Stimulated activated CD4-positive, alpha-beta T cell treated with anti-CD3 and anti-CD28 coated beads, Interleukin-2, amount 100 ng/mL, for 48 hours (primary cell): ENCODE measurements around the gene RTN4IP1.
"Not testable (repeated sequence)": the region's sequence is repeated elsewhere in the genome, so short reads cannot be mapped to it uniquely, and the experiment has no call there.

Experiments
- DNase-seq, 2 donors: peaks; one replicate each; pipeline ENCODE4 v3.0.0-alpha.2; 2020

The RTN4IP1 gene

DNA sequence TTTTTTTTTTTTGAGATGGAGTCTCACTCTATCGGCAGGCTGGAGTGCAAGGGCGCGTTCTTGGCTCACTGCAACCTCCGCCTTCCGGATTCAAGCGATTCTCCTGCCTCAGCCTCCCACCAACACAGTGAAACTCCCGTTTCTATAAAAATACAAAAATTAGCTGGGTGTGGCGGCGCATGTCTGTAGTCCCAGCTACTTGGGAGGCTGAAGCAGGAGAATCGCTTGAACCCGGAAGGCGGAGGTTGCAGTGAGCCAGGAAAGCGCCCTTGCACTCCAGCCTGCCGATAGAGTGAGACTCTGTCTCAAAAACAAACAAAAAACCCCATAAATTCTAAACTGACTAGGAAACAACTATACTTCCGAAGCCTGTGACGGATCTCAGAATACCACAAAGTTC, 1.5 kb downstream of the RTN4IP1 start:
- DNase-seq = not testable (repeated sequence)

- DNase-seq = no peak
Measured at GRCh38 chr6:106626485-106626884, 2.8 kb downstream of the RTN4IP1 start.

- DNase-seq = no peak
Measured at GRCh38 chr6:106623039-106623438, 6.3 kb downstream of the RTN4IP1 start.

- DNase-seq = no peak
Measured at GRCh38 chr6:106622412-106622811, 6.9 kb downstream of the RTN4IP1 start.

- DNase-seq = no peak
Measured at GRCh38 chr6:106620931-106621672, 8.2 kb downstream of the RTN4IP1 start.

DNA sequence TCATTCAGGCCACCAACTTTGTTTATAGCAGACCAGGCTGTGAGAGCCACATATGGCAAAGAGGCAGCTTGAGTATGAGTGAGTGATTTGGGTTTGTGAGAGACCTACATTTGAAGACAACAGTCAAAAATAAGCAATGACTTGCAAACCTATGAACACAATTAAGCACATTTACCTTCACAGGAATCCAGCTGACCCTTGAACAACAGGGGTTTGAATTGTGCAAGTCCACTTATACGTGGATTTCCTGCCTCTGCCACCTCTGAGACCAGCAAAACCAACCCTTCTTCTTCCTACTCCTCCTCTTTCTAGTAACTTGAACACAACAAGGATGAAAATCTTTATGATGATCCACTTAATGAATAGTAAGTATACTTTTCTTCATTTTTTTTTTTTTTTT, 10.1 kb downstream of the RTN4IP1 start:
- DNase-seq = no peak

DNA sequence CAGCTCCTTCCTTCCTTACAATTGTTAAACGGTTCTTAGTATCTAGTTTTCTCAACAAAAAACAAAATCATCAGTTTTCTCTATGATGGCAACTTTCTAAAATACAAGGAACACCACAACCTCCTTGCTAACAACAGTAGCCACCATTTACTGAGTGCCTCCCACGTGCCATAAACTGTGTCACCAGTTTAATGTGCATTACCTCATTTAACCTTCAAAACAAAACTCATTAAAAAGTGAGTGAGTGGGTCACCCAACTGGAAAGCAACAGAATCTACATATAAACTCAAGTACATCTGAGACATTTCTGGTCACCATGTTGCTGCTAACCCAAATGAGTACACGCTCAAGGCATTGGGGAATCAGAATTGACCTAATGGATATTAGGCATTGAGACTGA, 11.0 kb downstream of the RTN4IP1 start:
- DNase-seq = no peak

DNA sequence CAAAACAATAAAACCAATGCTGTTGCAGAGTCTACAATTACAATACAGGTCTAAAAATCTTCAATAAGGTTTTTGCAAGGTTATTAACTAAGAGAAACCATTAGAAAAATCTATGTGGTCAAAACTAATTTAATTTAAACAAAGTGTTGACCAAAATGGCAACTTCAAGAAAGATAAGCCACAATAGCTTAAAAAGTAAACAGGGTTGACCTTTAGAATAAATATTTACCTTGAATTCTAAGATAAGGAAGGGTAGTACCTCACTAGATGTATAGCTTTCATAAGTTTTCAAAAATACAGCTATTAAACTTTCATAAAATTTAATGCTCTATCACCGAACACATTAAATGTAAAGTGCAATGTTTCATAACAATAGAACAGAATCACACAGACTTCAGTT, 11.4 kb downstream of the RTN4IP1 start:
- no peak for DNase-seq

- DNase-seq = no peak
Measured at GRCh38 chr6:106617302-106617701, 12.0 kb downstream of the RTN4IP1 start.

DNA sequence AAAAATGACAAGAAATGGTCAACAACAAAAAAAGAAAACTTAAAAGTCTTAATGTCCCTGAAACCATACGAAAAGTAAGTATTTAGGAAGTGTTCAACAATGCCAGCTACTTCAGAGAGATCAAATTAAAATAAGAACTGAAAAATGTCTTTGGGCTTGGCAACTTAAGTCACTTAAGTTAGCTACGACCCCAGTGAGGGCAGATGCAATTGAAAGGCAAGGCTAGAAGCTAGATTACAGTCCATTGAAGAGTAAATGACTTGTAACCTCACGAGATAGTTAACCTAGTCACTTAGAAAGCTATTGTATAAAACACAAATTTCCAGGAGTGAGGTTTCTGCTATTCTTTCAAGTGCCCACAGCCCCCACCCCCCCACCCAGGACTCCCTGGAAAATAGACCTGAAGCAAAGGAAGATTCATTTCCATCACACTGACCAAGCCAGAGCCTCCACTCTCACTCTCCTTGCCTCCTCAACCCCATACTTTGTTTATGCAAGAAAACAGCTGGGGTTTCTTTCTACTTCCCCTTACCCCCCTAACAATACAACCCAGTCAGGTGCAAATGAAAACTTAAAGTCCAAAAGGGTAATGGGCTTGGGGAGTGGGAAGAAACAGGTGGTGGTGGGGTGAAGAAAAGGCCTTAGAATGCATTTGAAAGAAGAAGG, 14.6 kb downstream of the RTN4IP1 start:
- no peak for DNase-seq

GRCh38 chr6:106614166-106614565, 15.1 kb downstream of the RTN4IP1 start:
- no peak for DNase-seq

DNA sequence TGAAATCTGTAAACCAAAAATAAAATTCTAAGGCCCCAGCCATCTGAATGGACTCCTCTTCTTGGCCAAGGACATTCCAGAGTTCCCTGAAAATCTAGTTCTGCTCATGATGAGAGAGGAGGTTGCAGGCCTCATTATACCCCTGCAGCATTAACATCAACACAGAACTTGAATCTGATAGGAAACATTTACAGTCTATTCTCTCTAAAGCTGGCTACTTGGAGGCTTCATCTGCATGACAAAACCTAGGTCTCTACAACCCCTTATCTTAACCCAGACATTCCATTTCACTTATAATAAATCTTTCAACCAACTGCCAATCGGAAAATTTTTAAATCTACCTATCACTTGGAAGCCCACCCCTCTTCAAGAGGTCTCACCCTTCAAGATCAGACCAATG, 15.7 kb downstream of the RTN4IP1 start:
- no peak for DNase-seq

- no peak for DNase-seq
Measured at GRCh38 chr6:106612671-106613416, 16.5 kb downstream of the RTN4IP1 start.

GRCh38 chr6:106611030-106611429, 18.3 kb downstream of the RTN4IP1 start:
- DNase-seq = no peak

- DNase-seq = no peak
Measured at GRCh38 chr6:106609699-106610098, 19.6 kb downstream of the RTN4IP1 start.

GRCh38 chr6:106608080-106608668, 21.1 kb downstream of the RTN4IP1 start:
- peak in 1 of 2 donors; percentile 16 for DNase-seq

DNA sequence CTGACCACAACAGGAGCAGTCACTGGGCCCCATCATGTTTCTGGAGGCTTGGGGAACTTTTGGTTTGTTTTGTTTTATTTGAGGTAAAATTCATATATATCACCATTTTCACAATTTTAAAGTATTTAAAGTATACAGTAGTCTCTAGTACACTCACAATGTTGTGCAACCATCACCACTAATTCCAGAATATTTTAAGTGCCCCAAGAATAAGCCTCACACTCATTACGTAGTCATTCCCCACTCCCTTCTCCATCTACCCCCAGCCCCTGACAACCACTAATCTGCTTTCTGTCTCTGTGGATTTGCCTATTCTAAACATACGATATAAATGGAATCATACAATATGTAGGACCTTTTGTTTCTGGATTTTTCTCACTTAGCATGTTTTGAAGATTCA, 29.0 kb downstream of the RTN4IP1 start:
- DNase-seq = no peak

- DNase-seq = no peak
Measured at GRCh38 chr6:106599440-106599839, 29.9 kb downstream of the RTN4IP1 start.

DNA sequence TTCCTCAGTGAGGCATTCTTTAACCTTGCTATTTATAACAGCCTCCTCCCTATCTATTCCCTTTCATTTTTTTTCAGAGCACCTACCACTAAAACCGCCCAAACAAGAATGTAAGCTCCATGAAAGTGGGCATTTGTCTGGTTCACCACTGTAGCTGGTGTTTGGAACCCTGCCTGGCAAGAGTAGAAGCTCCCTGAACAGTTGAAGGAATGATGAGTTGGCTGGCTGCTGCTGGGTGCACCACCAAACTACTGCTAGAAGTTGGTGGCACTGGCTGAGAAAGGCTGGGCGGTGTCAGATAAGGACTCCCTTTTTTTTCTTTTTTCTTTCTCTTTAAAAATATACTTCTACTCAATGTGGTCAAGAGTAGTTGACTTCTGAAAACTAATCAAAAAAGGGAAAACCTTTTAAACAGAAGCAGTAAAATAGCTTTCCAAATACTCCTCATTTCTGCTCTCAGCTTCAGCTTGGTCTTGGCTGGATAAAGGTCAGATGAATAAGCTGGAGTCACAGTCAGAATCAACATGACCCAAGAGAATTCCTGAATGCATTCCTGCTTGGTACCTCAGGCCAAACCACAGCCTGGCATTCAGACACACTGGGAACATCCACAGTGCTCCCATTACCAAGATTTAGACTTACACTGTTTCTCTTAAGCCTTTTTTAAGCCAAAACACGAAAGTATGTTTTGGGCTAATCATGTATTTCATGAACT, 38.0 kb downstream of the RTN4IP1 start:
- DNase-seq = no peak

DNA sequence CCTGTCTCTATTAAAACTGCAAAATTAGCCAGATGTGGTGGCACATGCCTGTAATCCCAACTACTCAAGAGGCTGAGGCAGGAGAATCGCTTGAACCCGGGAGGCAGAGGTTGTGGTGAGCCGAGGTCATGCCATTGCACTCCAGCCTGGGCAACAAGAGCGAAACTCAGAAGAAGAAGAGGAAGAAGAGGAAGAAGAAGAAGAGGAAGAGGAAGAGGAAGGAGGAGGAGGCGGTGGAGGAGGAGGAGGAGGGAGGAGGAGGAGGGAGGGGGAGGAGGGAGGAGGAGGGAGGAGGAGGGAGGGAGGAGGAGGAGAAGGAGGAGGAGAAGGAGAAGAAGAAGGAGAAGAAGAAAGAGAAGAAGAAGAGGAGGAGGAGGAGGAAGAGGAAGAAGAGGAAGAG, 40.4 kb downstream of the RTN4IP1 start:
- DNase-seq = not testable (repeated sequence)

DNA sequence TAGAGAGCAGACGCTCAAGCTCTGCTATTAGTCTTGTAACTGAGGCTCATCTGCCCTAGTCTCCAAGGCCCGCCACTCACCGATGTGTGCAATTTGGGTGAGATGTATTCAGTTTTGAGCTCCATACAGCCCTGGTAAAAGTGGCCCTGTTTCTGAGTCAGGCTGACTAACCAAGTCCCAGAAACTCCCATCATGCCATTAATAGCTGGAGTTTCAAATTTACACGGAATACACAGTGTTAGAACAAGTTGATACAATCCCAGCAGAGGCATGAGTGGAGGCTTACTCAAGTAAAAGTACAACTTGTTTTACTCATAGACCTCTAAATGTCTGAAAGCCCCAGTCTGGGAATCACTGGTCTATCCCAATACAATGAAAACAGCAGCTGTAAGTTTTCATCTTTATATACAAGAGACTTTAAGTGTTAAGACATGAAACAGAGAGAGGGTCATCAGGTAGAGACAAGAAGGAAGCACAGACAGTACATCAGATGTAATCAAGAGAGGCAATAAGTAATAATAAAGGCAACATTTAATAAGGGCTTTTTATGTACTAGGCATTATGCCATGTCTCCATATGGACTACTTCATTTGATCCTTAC, 42.4 kb downstream of the RTN4IP1 start:
- DNase-seq = no peak

DNA sequence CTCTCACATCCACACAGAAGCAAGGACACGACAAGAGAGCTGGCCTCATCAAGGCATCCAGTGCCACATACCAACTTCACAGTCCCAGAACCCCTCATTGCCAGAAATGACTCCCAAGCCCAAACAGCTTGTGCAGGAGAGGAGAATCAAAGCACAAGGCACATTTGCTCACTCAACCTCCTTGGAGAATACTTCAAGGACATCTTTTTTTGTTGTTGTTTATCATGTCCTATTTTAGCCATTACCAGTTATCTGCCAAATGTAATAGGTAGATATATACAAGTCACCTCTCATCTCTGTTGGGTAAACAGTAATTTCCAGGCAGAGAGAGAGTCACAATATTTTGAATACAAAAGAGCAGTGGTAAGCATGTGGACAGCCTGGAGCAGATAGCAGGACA, 47.8 kb downstream of the RTN4IP1 start:
- DNase-seq = no peak
